IPS-20b (cell line): ENCODE results near the gene CHMP1A.
"Not testable (repeated sequence)": the region's sequence is repeated elsewhere in the genome, so short reads cannot be mapped to it uniquely, and the experiment has no call there.

Experiments
- H3K27ac ChIP-seq: one replicate; pipeline ENCODE4 v1.5.1; 2013; ENCODE audit warnings: low read length
- H3K27me3 ChIP-seq: 2 replicates; pipeline ENCODE4 v1.6.1; 2013; ENCODE audit warnings: mild to moderate bottlenecking, low read length, inconsistent platforms; ENCODE audit not compliant: insufficient read depth
- H3K36me3 ChIP-seq: 2 replicates; pipeline ENCODE4 v1.6.1; 2013; ENCODE audit warnings: low read depth, mild to moderate bottlenecking, inconsistent platforms, low read length, moderate library complexity; ENCODE audit not compliant: insufficient read depth
- H3K4me1 ChIP-seq: 2 replicates; pipeline ENCODE4 v1.6.1; 2013; ENCODE audit warnings: mild to moderate bottlenecking, control low read depth, inconsistent platforms, low read length, moderate library complexity; ENCODE audit not compliant: insufficient read depth
- H3K4me3 ChIP-seq: 2 replicates; pipeline ENCODE4 v1.5.1; 2013; ENCODE audit warnings: mild to moderate bottlenecking, low read length, inconsistent platforms
- H3K9ac ChIP-seq: 2 replicates; pipeline ENCODE4 v1.6.1; 2013; ENCODE audit warnings: low read depth, mild to moderate bottlenecking, inconsistent platforms, low read length, moderate library complexity
- H3K9me3 ChIP-seq: 2 replicates; pipeline ENCODE4 v1.6.1; 2013; ENCODE audit warnings: mild to moderate bottlenecking, low read depth, low read length, inconsistent platforms; ENCODE audit not compliant: insufficient read depth

Gene CHMP1A

GRCh38 chr16:89697616-89698331 is 40.3 kb upstream of the CHMP1A start:
- H3K36me3 ChIP-seq = peaks cover 26% of the 10 kb centered on the region
- H3K4me1 ChIP-seq = peaks cover 7% of the 10 kb centered on the region; the same call in 1 of the 2 replicates
- H3K9me3 ChIP-seq = no peaks in the 10 kb centered on the region
- no peak overlapping the region for H3K27ac ChIP-seq
- H3K4me3 ChIP-seq = no peak overlapping the region
- H3K9ac ChIP-seq = no peak overlapping the region
- H3K27me3 ChIP-seq = peaks cover 6% of the 10 kb centered on the region; the same call in 1 of the 2 replicates

GRCh38 chr16:89697161-89697615 is 39.7 kb upstream of the CHMP1A start:
- Histone ChIP-seq H3K4me1 (peaks cover 4% of the 10 kb centered on the region; the same call in 1 of the 2 replicates), H3K4me3 (no peak overlapping the region), H3K27ac (no peak overlapping the region), H3K9ac (no peak overlapping the region), H3K27me3 (peaks cover 5% of the 10 kb centered on the region; the same call in 1 of the 2 replicates), H3K9me3 (no peaks in the 10 kb centered on the region), H3K36me3 (peaks cover 30% of the 10 kb centered on the region)

- H3K36me3 ChIP-seq = peaks cover 35% of the 10 kb centered on the region
- H3K27me3 ChIP-seq = peaks cover 5% of the 10 kb centered on the region; the same call in 1 of the 2 replicates
- no peak overlapping the region for H3K4me3 ChIP-seq
- H3K4me1 ChIP-seq = peaks cover 4% of the 10 kb centered on the region; the same call in 1 of the 2 replicates
- no peak overlapping the region for H3K9ac ChIP-seq
- H3K27ac ChIP-seq = no peak overlapping the region
- no peaks in the 10 kb centered on the region for H3K9me3 ChIP-seq
Measured at GRCh38 chr16:89696670-89697128, 39.2 kb upstream of the CHMP1A start.

GRCh38 chr16:89695875-89696669 is 38.6 kb upstream of the CHMP1A start:
- H3K4me1 ChIP-seq = peaks cover 4% of the 10 kb centered on the region; the same call in 1 of the 2 replicates

GRCh38 chr16:89695086-89695874 is 37.8 kb upstream of the CHMP1A start:
- Histone ChIP-seq H3K36me3 (peaks cover 46% of the 10 kb centered on the region), H3K9me3 (no peaks in the 10 kb centered on the region), H3K4me3 (no peak overlapping the region), H3K4me1 (peaks cover 4% of the 10 kb centered on the region; the same call in 1 of the 2 replicates), H3K9ac (no peak overlapping the region), H3K27ac (no peak overlapping the region), H3K27me3 (no peaks in the 10 kb centered on the region)

More at GRCh38 chr16:89695875-89696669, 38.6 kb upstream of the CHMP1A start:
- H3K9me3 ChIP-seq = no peaks in the 10 kb centered on the region
- no peak overlapping the region for H3K4me3 ChIP-seq
- no peak overlapping the region for H3K27ac ChIP-seq
- H3K9ac ChIP-seq = no peak overlapping the region
- peaks cover 5% of the 10 kb centered on the region; the same call in 1 of the 2 replicates for H3K27me3 ChIP-seq
- H3K36me3 ChIP-seq = peaks cover 41% of the 10 kb centered on the region

GRCh38 chr16:89694784-89695085 is 37.2 kb upstream of the CHMP1A start:
- not testable (repeated sequence) for H3K27ac ChIP-seq, H3K4me1 ChIP-seq, H3K4me3 ChIP-seq, H3K27me3 ChIP-seq, H3K9me3 ChIP-seq, H3K9ac ChIP-seq
- H3K36me3 ChIP-seq = peaks cover 52% of the 10 kb centered on the region

GRCh38 chr16:89693931-89694783 is 36.6 kb upstream of the CHMP1A start:
- Histone ChIP-seq H3K27me3 (no peaks in the 10 kb centered on the region), H3K4me1 (no peaks in the 10 kb centered on the region; the same call in 1 of the 2 replicates), H3K27ac (no peak overlapping the region), H3K4me3 (no peak overlapping the region), H3K9me3 (no peaks in the 10 kb centered on the region), H3K36me3 (peaks cover 58% of the 10 kb centered on the region), H3K9ac (no peak overlapping the region)

GRCh38 chr16:89693289-89693731 is 35.8 kb upstream of the CHMP1A start:
- H3K36me3 ChIP-seq = peaks cover 60% of the 10 kb centered on the region
- no peak overlapping the region for H3K27ac ChIP-seq

GRCh38 chr16:89691986-89692569 is 34.6 kb upstream of the CHMP1A start:
- Histone ChIP-seq H3K36me3 (peaks cover 56% of the 10 kb centered on the region), H3K27ac (no peak overlapping the region), H3K27me3 (no peaks in the 10 kb centered on the region), H3K4me3 (no peak overlapping the region), H3K9me3 (no peaks in the 10 kb centered on the region), H3K9ac (no peak overlapping the region), H3K4me1 (0 out of 2 replicates have a peak, but pooled peaks cover 6% of the 10 kb centered on the region)

More at GRCh38 chr16:89693289-89693731, 35.8 kb upstream of the CHMP1A start:
- no peaks in the 10 kb centered on the region for H3K9me3 ChIP-seq
- no peak overlapping the region for H3K4me3 ChIP-seq
- no peaks in the 10 kb centered on the region for H3K4me1 ChIP-seq
- no peak overlapping the region for H3K9ac ChIP-seq
- no peaks in the 10 kb centered on the region for H3K27me3 ChIP-seq

- Histone ChIP-seq H3K36me3 (peaks cover 53% of the 10 kb centered on the region), H3K4me3 (no peak overlapping the region), H3K27ac (no peak overlapping the region), H3K27me3 (no peaks in the 10 kb centered on the region), H3K9ac (no peak overlapping the region), H3K4me1 (0 out of 2 replicates have a peak, but pooled peaks cover 6% of the 10 kb centered on the region), H3K9me3 (no peaks in the 10 kb centered on the region)
Measured at GRCh38 chr16:89691231-89691985, 33.9 kb upstream of the CHMP1A start.
